OCI-LY3 (cell line): ENCODE measurements around the gene PIK3R5.

ENCODE experiments used
- EZH2phosphoT487 ChIP-seq: fragments of 200-600 bp; shearing (Covaris generic); IDR thresholded peaks from 2 replicates; pipeline ENCODE4 v1.6.1; 2018; ENCODE audit warnings: antibody characterized with exemption, mixed run types, low read depth
- TF ChIP-seq, protein P1 (sequence below): fragments of 200-600, 300-600 bp; sonication (generic); IDR thresholded peaks from 2 replicates; pipeline ENCODE4 v1.5.1; 2014; ENCODE audit warnings: antibody characterized with exemption, low read length, low read depth

GRCh38 chr17:8865811-8866210 lies 99.7 kb downstream of the PIK3R5 start:
- TF ChIP-seq, protein P1, sequence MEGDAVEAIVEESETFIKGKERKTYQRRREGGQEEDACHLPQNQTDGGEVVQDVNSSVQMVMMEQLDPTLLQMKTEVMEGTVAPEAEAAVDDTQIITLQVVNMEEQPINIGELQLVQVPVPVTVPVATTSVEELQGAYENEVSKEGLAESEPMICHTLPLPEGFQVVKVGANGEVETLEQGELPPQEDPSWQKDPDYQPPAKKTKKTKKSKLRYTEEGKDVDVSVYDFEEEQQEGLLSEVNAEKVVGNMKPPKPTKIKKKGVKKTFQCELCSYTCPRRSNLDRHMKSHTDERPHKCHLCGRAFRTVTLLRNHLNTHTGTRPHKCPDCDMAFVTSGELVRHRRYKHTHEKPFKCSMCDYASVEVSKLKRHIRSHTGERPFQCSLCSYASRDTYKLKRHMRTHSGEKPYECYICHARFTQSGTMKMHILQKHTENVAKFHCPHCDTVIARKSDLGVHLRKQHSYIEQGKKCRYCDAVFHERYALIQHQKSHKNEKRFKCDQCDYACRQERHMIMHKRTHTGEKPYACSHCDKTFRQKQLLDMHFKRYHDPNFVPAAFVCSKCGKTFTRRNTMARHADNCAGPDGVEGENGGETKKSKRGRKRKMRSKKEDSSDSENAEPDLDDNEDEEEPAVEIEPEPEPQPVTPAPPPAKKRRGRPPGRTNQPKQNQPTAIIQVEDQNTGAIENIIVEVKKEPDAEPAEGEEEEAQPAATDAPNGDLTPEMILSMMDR = no peak
- TF ChIP-seq EZH2phosphoT487 = no peak
